ENCODE measurements around the gene DPH2.

The DPH2 gene

DNA sequence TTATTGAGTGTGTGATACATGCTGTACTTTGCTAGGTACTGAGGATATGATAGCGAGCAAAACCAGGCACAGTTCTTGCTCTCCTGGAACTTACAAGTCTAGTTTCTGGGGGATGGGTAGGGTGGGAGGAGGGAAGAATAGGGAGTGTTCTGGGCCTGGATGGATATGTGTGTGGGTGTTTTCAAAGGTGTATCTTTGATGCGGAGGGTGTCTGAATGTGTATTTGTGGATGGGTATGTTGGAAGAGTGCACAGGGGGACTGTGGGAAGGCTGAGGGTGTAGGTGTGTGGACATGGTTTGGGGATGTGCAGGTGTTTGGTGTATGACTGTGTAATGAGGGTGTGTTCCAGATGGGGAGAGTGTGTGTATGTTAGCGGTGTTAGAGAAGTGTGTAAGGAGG lies 4.5 kb upstream of the DPH2 start:
- DNase-seq (ENCODE audit: extremely low read depth, low read depth), result no peak
- H3K4me3 ChIP-seq (replicated peaks; ENCODE audit: low read depth, low read length), result no peak overlapping the region
- TF ChIP-seq, protein P1, sequence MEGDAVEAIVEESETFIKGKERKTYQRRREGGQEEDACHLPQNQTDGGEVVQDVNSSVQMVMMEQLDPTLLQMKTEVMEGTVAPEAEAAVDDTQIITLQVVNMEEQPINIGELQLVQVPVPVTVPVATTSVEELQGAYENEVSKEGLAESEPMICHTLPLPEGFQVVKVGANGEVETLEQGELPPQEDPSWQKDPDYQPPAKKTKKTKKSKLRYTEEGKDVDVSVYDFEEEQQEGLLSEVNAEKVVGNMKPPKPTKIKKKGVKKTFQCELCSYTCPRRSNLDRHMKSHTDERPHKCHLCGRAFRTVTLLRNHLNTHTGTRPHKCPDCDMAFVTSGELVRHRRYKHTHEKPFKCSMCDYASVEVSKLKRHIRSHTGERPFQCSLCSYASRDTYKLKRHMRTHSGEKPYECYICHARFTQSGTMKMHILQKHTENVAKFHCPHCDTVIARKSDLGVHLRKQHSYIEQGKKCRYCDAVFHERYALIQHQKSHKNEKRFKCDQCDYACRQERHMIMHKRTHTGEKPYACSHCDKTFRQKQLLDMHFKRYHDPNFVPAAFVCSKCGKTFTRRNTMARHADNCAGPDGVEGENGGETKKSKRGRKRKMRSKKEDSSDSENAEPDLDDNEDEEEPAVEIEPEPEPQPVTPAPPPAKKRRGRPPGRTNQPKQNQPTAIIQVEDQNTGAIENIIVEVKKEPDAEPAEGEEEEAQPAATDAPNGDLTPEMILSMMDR (IDR thresholded peaks at IDR 0.05; ENCODE audit: low read depth, low read length, missing control alignments), result no peak

DNA sequence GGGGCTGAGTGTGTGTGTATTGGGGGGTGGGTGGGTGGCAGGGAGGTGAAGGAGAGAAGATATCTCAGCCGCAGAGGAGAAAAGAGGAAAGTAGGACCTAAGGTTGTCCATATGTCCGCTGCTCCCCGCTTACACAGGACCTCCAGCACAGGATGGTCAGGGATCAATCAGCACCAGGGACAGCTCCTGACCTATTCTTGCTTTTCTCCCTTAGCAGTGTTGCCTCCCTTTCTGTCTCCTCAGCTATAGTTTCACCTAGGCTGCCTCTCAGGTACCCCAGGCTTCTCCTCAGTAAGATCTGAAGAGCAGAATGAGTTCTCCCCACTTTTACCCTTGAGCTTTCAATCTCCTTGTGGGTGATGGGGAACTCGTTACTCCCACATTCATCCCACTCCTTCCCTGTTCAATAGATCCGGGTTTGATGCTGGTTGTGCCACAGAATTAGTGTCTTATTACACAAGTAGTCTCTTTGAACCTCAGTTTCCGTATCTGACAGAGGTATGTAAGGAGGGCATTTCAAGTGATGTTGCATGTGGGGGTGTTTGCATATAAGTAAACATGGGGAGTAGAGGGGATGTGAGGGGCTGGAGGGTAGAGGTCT lies 1.4 kb upstream of the DPH2 start:
- no peak for DNase-seq (ENCODE audit: extremely low read depth, low read depth)
- TF ChIP-seq, protein P1 (IDR thresholded peaks at IDR 0.05; ENCODE audit: low read depth, low read length, missing control alignments), result no peak
- H3K4me3 ChIP-seq (replicated peaks; ENCODE audit: low read depth, low read length), result no peak overlapping the region

DNA sequence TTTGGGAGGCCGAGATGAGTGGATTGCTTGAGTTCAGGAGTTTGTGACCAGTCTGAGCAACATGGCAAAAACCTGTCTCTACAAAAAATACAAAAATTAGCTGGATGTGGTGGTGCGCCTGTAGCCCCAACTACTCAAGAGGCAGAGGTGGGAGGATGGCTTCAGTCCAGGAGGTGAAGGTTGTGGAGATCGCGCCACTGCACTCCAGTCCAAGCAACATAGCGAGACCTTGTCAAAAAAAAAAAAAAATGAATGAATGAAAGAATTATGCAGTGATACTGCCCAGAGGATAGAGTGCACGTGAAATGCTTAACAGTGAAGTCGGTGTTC lies 429 bp upstream of the DPH2 start:
- TF ChIP-seq, protein P1 (IDR thresholded peaks at IDR 0.05; ENCODE audit: low read depth, low read length, missing control alignments), result no peak
- H3K4me3 ChIP-seq (replicated peaks; ENCODE audit: low read depth, low read length), result no peak overlapping the region
- no peak for DNase-seq (ENCODE audit: extremely low read depth, low read depth)

DNA sequence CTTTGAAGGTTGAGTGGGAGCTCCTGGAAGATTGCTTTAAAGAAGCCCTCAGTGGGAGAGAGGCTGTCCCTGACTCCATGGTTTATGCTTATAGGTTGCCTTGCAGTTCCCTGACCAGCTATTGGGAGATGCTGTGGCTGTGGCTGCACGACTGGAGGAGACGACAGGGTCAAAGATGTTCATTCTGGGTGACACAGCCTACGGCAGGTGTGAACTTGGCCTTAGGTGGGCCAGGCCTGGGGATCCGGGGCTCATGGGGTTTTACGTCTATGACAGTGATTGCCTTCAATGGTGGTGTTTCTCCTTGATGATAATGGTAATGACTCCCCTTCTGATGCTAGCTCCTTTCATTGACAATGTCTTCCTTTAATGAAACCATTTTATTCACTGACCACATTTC lies 692 bp downstream of the DPH2 start:
- no peak for DNase-seq (ENCODE audit: extremely low read depth, low read depth)
- TF ChIP-seq, protein P1 (IDR thresholded peaks at IDR 0.05; ENCODE audit: low read depth, low read length, missing control alignments), result no peak
- peak overlapping the region; percentile 66 for H3K4me3 ChIP-seq (replicated peaks; ENCODE audit: low read depth, low read length)

DNA sequence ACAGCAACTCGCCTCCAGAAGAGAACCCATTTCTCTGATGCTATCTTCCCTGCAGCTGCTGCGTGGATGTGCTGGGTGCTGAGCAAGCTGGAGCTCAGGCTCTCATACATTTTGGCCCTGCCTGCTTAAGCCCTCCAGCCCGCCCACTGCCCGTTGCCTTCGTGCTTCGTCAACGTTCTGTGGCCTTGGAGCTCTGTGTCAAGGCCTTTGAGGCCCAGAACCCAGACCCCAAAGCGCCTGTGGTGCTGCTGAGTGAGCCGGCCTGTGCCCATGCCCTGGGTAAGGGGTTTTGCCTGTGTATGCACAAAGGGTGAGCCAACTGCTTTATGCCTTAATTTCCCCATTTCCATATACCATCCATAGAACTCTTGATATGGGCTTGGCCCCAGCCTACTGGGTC lies 1.1 kb downstream of the DPH2 start:
- peak overlapping the region; percentile 66 for H3K4me3 ChIP-seq (replicated peaks; ENCODE audit: low read depth, low read length)
- no peak for DNase-seq (ENCODE audit: extremely low read depth, low read depth)
- TF ChIP-seq, protein P1 (IDR thresholded peaks at IDR 0.05; ENCODE audit: low read depth, low read length, missing control alignments), result no peak

DNA sequence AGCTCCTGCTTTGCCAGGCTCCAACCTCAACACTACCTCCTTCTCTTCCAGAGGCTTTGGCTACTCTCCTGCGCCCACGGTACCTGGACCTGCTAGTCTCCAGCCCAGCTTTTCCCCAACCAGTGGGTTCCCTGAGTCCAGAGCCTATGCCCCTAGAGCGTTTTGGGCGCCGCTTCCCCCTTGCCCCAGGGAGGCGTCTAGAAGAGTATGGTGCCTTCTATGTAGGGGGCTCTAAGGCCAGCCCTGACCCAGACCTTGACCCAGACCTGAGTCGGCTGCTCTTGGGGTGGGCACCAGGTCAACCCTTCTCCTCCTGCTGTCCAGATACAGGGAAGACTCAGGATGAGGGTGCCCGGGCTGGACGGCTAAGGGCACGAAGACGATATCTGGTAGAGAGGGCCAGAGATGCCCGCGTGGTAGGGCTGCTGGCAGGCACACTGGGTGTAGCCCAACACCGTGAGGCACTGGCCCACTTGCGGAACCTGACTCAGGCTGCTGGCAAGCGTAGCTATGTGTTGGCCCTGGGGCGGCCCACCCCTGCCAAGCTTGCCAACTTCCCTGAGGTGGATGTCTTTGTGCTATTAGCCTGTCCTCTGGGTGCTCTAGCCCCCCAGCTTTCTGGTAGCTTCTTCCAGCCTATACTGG lies 1.6 kb downstream of the DPH2 start:
- TF ChIP-seq, protein P1 (IDR thresholded peaks at IDR 0.05; ENCODE audit: low read depth, low read length, missing control alignments), result no peak
- H3K4me3 ChIP-seq (replicated peaks; ENCODE audit: low read depth, low read length), result peak overlapping the region; percentile 66
- DNase-seq (ENCODE audit: extremely low read depth, low read depth), result no peak
